Measurements from ENCODE around the gene SUSD4. TPM values are rescaled to one million over a fixed set of nuclear protein-coding genes. Genes with fewer than 3 reads are reported as not detected.

SUSD4 gene
- total and polyA plus RNA-seq, 9 of the 15 experiments (the other 6 are each of a cell fraction or from before 2014, with no cell fraction given) = 0.06 to 1.7 (median 0.09) TPM; not detected in 4

GRCh38 chr1:223320959-223321358 is 43.0 kb downstream of the SUSD4 start:
- Histone ChIP-seq H3K4me2 (ENCODE audit: insufficient read depth, low read length) (no peak overlapping the region), H3K4me1 (replicated peaks in 1 of 2; ENCODE audit: control insufficient read depth in 2 of 2, insufficient read depth in 2 of 2, low read length in 2 of 2) (no peaks in the 10 kb centered on the region), H3K79me2 (ENCODE audit: control insufficient read depth, insufficient read depth, low read length) (no peaks in the 10 kb centered on the region), H3K27me3 (ENCODE audit: control insufficient read depth in 2 of 2, insufficient read depth in 2 of 2, low read length in 2 of 2) (peaks cover 4 to 19% of the 10 kb centered on the region in 2 experiments; a peak in 4 of 5 replicates), H3K27ac (ENCODE audit: extremely low read depth, low read depth, low read length) (no peak overlapping the region), H3K36me3 (ENCODE audit: control insufficient read depth, insufficient read depth, low read length) (no peaks in the 10 kb centered on the region), H3K9me1 (ENCODE audit: control insufficient read depth, insufficient read depth, low read length) (no peaks in the 10 kb centered on the region), H3K4me3 (no peak overlapping the region), H3K9me3 (replicated peaks; ENCODE audit: control insufficient read depth, insufficient read depth, low read depth, low read length) (no peaks in the 10 kb centered on the region), H2AFZ (ENCODE audit: low read depth, low read length) (no peak overlapping the region), H4K20me1 (replicated peaks; ENCODE audit: control insufficient read depth, insufficient read depth, low read length) (no peaks in the 10 kb centered on the region), H3K9ac (ENCODE audit: insufficient read depth in 1 of 2, low read depth in 2 of 2, low read length in 2 of 2) (no peak overlapping the region)
- POLR2A ChIA-PET = interaction anchor here (1.0 kb wide), 1 partner anchor 8 kb away, joined by 3 read pairs; no protein-coding TSS in a partner anchor
- no TSS peak for BruUV-seq (replicated peaks)
- CTCF ChIA-PET (ENCODE audit: low intra/inter-chr PET ratio) = no interaction called here
- FAIRE-seq = no peak
- DNase-seq (ENCODE audit: extremely low read depth in 1 of 4, low spot score in 3 of 4) = no peak
- TF ChIP-seq ZNF316 (IDR thresholded peaks at IDR 0.05) (0 out of 2 replicates have a peak, but pooled peaks have one; percentile 17), TBL1XR1 (IDR thresholded peaks at IDR 0.05; ENCODE audit: low read length in 2 of 2) (no peak)
- in situ Hi-C loops (cut with MboI) (no loop called here), intact Hi-C loops (cut with micrococcal nuclease) (no loop called here)
- no peak for ATAC-seq
- 3% methylated on average over 6 of the region's 6 CpGs for WGBS (ENCODE audit: insufficient coverage, low coverage, missing lambda C conversion rate)

- in situ Hi-C loops (cut with MboI) = no loop called here
- Histone ChIP-seq H2AFZ (ENCODE audit: low read depth, low read length) (no peak overlapping the region), H3K9ac (ENCODE audit: insufficient read depth in 1 of 2, low read depth in 2 of 2, low read length in 2 of 2) (no peak overlapping the region), H3K79me2 (ENCODE audit: control insufficient read depth, insufficient read depth, low read length) (no peaks in the 10 kb centered on the region), H3K9me3 (replicated peaks; ENCODE audit: control insufficient read depth, insufficient read depth, low read depth, low read length) (no peaks in the 10 kb centered on the region), H4K20me1 (replicated peaks; ENCODE audit: control insufficient read depth, insufficient read depth, low read length) (no peaks in the 10 kb centered on the region), H3K4me3 (no peak overlapping the region), H3K9me1 (ENCODE audit: control insufficient read depth, insufficient read depth, low read length) (no peaks in the 10 kb centered on the region), H3K27me3 (ENCODE audit: control insufficient read depth in 2 of 2, insufficient read depth in 2 of 2, low read length in 2 of 2) (peaks cover 4 to 19% of the 10 kb centered on the region in 2 experiments; a peak in 4 of 5 replicates), H3K27ac (ENCODE audit: extremely low read depth, low read depth, low read length) (no peak overlapping the region), H3K4me2 (ENCODE audit: insufficient read depth, low read length) (no peak overlapping the region), H3K36me3 (ENCODE audit: control insufficient read depth, insufficient read depth, low read length) (no peaks in the 10 kb centered on the region), H3K4me1 (replicated peaks in 1 of 2; ENCODE audit: control insufficient read depth in 2 of 2, insufficient read depth in 2 of 2, low read length in 2 of 2) (no peaks in the 10 kb centered on the region)
- BruUV-seq (replicated peaks) = no TSS peak
- ChIA-PET CTCF (ENCODE audit: low intra/inter-chr PET ratio) (no interaction called here), POLR2A (interaction anchor here (0.6 to 1.1 kb wide), 3 partner anchors 9 to 296 kb away, joined by 3 read pairs; no protein-coding TSS in a partner anchor)
- FAIRE-seq (no peak), DNase-seq (ENCODE audit: extremely low read depth in 1 of 4, low spot score in 3 of 4) (no peak), ATAC-seq (peak; percentile 26; the same call in 2 of the 3 replicates)
- TF ChIP-seq DEAF1 (CRISPR knock-in tag; IDR thresholded peaks at IDR 0.05) = no peak
- TF ChIP-seq DNMT1 (IDR thresholded peaks at IDR 0.05) = no peak
- no peak for TF ChIP-seq IRF2 (CRISPR knock-in tag; IDR thresholded peaks at IDR 0.05)
- intact Hi-C loops (cut with micrococcal nuclease) = no loop called here
- 8% methylated on average over 11 of the region's 11 CpGs for WGBS (ENCODE audit: insufficient coverage, low coverage, missing lambda C conversion rate)
These were observed 43.9 kb downstream of the SUSD4 start for GRCh38 chr1:223319905-223320580.

Measured in K562 (cell line).